ENCODE results near the gene RETSAT. TPM values are rescaled to one million over a fixed set of nuclear protein-coding genes. Genes with fewer than 3 reads are reported as not detected.
A peak's percentile ranks its signal among the peaks of the same experiment; 100 is the strongest.

The RETSAT gene
- total and polyA plus RNA-seq, 2 of the 13 experiments (the other 11 are each of a cell fraction or from before 2014, with no cell fraction given), result 46.7 to 61.0 TPM

DNA sequence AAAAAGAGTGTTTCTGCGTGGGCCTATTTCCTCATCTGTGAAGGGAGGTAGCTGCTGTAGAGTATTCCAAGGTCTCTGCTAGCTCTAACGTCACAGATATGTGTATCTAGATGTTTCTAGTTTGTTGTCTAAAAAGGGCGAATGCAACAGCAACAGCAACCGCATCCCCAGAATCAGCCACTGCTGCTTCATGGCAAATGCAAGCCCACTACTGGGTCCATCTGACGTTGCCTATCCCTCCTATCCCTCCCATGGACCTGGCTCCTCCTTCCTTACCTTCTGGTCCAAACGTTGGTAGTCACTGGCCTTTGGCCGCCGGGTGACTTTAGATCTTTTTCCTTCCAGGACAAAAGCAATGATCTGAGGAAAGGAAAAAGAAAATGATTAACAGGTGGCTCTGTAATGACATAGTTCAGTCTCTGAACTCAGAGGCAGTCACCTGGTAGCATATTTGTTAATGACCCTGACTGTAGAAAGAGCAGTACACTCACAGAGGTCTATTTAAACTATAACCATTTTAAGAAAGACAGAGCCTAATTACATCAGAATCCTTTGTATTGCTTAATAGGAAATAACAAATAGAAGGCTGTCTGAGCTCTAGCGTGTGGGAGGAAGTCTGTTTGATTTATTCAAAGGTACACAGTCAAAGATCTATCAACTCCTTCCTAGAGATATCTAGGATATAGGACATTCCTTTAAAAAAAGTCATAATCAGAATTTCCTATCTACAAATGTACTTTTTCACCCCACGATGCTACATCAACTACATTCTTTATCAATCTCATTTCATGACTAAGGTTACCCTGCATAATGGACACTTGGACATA is 29.5 kb downstream of the RETSAT start (continued):
- TF ChIP-seq, protein P1, sequence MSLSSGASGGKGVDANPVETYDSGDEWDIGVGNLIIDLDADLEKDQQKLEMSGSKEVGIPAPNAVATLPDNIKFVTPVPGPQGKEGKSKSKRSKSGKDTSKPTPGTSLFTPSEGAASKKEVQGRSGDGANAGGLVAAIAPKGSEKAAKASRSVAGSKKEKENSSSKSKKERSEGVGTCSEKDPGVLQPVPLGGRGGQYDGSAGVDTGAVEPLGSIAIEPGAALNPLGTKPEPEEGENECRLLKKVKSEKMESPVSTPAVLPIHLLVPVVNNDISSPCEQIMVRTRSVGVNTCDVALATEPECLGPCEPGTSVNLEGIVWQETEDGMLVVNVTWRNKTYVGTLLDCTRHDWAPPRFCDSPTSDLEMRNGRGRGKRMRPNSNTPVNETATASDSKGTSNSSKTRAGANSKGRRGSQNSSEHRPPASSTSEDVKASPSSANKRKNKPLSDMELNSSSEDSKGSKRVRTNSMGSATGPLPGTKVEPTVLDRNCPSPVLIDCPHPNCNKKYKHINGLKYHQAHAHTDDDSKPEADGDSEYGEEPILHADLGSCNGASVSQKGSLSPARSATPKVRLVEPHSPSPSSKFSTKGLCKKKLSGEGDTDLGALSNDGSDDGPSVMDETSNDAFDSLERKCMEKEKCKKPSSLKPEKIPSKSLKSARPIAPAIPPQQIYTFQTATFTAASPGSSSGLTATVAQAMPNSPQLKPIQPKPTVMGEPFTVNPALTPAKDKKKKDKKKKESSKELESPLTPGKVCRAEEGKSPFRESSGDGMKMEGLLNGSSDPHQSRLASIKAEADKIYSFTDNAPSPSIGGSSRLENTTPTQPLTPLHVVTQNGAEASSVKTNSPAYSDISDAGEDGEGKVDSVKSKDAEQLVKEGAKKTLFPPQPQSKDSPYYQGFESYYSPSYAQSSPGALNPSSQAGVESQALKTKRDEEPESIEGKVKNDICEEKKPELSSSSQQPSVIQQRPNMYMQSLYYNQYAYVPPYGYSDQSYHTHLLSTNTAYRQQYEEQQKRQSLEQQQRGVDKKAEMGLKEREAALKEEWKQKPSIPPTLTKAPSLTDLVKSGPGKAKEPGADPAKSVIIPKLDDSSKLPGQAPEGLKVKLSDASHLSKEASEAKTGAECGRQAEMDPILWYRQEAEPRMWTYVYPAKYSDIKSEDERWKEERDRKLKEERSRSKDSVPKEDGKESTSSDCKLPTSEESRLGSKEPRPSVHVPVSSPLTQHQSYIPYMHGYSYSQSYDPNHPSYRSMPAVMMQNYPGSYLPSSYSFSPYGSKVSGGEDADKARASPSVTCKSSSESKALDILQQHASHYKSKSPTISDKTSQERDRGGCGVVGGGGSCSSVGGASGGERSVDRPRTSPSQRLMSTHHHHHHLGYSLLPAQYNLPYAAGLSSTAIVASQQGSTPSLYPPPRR (CRISPR knock-in tag; IDR thresholded peaks at IDR 0.05; ENCODE audit: borderline replicate concordance), result no peak; the same call in 1 of the 2 replicates
- TF ChIP-seq KLF15 (CRISPR knock-in tag; IDR thresholded peaks at IDR 0.05; ENCODE audit: borderline replicate concordance) (no peak), RFXAP (CRISPR knock-in tag; IDR thresholded peaks at IDR 0.05; ENCODE audit: borderline replicate concordance) (peak; percentile 68; the same call in 1 of the 2 replicates), ZNF446 (CRISPR knock-in tag; IDR thresholded peaks at IDR 0.05) (no peak), SOX13 (IDR thresholded peaks at IDR 0.05) (peak; percentile 78), SOX13 (CRISPR knock-in tag; conservative IDR thresholded peaks at IDR 0.05 in 1 of 2, IDR thresholded peaks at IDR 0.05 in 1 of 2) (peak in 1 of 2 experiments; percentile 96; a peak in 2 of 4 replicates), ZBTB3 (CRISPR knock-in tag; IDR thresholded peaks at IDR 0.05; ENCODE audit: borderline replicate concordance, low read depth) (no peak), SP1 (IDR thresholded peaks at IDR 0.05) (no peak), SP1 (CRISPR knock-in tag; IDR thresholded peaks at IDR 0.05) (peak; percentile 36)
- TF ChIP-seq, protein P2, sequence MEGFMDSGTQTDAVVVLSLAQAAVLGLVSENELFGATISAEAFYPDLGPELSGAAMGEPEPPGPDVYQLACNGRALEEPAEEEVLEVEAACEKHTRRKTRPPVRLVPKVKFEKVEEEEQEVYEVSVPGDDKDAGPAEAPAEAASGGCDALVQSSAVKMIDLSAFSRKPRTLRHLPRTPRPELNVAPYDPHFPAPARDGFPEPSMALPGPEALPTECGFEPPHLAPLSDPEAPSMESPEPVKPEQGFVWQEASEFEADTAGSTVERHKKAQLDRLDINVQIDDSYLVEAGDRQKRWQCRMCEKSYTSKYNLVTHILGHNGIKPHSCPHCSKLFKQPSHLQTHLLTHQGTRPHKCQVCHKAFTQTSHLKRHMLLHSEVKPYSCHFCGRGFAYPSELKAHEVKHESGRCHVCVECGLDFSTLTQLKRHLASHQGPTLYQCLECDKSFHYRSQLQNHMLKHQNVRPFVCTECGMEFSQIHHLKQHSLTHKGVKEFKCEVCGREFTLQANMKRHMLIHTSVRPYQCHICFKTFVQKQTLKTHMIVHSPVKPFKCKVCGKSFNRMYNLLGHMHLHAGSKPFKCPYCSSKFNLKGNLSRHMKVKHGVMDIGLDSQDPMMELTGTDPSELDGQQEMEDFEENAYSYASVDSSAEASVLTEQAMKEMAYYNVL (CRISPR knock-in tag; IDR thresholded peaks at IDR 0.05; ENCODE audit: borderline replicate concordance), result peak; percentile 67; the same call in 1 of the 2 replicates
- TF ChIP-seq, protein P3, sequence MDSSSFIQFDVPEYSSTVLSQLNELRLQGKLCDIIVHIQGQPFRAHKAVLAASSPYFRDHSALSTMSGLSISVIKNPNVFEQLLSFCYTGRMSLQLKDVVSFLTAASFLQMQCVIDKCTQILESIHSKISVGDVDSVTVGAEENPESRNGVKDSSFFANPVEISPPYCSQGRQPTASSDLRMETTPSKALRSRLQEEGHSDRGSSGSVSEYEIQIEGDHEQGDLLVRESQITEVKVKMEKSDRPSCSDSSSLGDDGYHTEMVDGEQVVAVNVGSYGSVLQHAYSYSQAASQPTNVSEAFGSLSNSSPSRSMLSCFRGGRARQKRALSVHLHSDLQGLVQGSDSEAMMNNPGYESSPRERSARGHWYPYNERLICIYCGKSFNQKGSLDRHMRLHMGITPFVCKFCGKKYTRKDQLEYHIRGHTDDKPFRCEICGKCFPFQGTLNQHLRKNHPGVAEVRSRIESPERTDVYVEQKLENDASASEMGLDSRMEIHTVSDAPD (CRISPR knock-in tag; IDR thresholded peaks at IDR 0.05), result peak; percentile 88
- TF ChIP-seq, protein P4, sequence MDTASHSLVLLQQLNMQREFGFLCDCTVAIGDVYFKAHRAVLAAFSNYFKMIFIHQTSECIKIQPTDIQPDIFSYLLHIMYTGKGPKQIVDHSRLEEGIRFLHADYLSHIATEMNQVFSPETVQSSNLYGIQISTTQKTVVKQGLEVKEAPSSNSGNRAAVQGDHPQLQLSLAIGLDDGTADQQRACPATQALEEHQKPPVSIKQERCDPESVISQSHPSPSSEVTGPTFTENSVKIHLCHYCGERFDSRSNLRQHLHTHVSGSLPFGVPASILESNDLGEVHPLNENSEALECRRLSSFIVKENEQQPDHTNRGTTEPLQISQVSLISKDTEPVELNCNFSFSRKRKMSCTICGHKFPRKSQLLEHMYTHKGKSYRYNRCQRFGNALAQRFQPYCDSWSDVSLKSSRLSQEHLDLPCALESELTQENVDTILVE (CRISPR knock-in tag; IDR thresholded peaks at IDR 0.05), result 0 out of 2 replicates have a peak, but pooled peaks have one; percentile 91
- TF ChIP-seq, protein P5, sequence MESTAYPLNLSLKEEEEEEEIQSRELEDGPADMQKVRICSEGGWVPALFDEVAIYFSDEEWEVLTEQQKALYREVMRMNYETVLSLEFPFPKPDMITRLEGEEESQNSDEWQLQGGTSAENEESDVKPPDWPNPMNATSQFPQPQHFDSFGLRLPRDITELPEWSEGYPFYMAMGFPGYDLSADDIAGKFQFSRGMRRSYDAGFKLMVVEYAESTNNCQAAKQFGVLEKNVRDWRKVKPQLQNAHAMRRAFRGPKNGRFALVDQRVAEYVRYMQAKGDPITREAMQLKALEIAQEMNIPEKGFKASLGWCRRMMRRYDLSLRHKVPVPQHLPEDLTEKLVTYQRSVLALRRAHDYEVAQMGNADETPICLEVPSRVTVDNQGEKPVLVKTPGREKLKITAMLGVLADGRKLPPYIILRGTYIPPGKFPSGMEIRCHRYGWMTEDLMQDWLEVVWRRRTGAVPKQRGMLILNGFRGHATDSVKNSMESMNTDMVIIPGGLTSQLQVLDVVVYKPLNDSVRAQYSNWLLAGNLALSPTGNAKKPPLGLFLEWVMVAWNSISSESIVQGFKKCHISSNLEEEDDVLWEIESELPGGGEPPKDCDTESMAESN (CRISPR knock-in tag; conservative IDR thresholded peaks at IDR 0.05), result peak; percentile 76

All from HepG2 (cell line).